Mucosa of stomach (tissue), 1 donor: ENCODE data around the gene FRY.
A peak's percentile ranks its signal among the peaks of the same experiment; 100 is the strongest.

Source experiments
- H3K27me3 ChIP-seq: one replicate; pipeline ENCODE4 v1.7.0; 2013; ENCODE audit warnings: mild to moderate bottlenecking, low read length; ENCODE audit not compliant: control insufficient read depth, insufficient read depth
- H3K36me3 ChIP-seq: one replicate; pipeline ENCODE4 v1.7.0; 2013; ENCODE audit warnings: low read length; ENCODE audit not compliant: control insufficient read depth, insufficient read depth
- H3K4me1 ChIP-seq: one replicate; pipeline ENCODE4 v1.7.0; 2013; ENCODE audit warnings: mild to moderate bottlenecking, low read length; ENCODE audit not compliant: control insufficient read depth, insufficient read depth
- H3K4me3 ChIP-seq: one replicate; pipeline ENCODE4 v1.7.0; 2013; ENCODE audit warnings: low read length
- H3K9ac ChIP-seq: one replicate; pipeline ENCODE4 v1.7.0; 2013; ENCODE audit warnings: mild to moderate bottlenecking, low read length, moderate library complexity
- H3K9me3 ChIP-seq: one replicate; pipeline ENCODE4 v1.7.0; 2013; ENCODE audit warnings: mild to moderate bottlenecking, low read length, moderate library complexity; ENCODE audit not compliant: control insufficient read depth
- donor health status: Pancreatic carcinoma.

FRY gene

DNA sequence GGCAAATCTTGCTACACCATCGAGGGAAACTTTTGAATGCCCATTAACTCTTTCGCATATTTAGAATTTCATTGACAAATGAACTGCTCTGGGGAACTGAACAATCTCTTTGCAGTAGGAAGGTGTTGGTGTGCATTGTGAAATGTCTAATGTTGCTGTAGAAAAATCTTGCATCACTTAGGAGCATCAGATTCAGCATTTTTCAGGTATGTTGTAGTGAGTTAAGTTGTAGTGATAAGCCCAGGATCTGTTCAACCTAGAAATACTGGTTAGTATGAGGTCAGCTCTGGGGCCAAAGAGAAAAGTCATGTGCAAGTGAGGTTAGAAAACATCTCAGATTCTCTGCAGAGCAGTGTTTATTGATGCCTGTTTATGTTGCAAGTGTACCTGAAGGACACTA lies 4.1 kb downstream of the FRY start:
- Histone ChIP-seq H3K27me3 (no peaks in the 10 kb centered on the region), H3K36me3 (no peaks in the 10 kb centered on the region), H3K4me1 (peaks cover 33% of the 10 kb centered on the region), H3K9me3 (no peaks in the 10 kb centered on the region), H3K4me3 (no peak overlapping the region), H3K9ac (no peak overlapping the region)

- Histone ChIP-seq H3K4me3 (no peak overlapping the region), H3K9ac (no peak overlapping the region), H3K36me3 (no peaks in the 10 kb centered on the region), H3K27me3 (no peaks in the 10 kb centered on the region), H3K9me3 (no peaks in the 10 kb centered on the region), H3K4me1 (peaks cover 31% of the 10 kb centered on the region)
Measured at GRCh38 chr13:32036126-32036695, 4.6 kb downstream of the FRY start.

DNA sequence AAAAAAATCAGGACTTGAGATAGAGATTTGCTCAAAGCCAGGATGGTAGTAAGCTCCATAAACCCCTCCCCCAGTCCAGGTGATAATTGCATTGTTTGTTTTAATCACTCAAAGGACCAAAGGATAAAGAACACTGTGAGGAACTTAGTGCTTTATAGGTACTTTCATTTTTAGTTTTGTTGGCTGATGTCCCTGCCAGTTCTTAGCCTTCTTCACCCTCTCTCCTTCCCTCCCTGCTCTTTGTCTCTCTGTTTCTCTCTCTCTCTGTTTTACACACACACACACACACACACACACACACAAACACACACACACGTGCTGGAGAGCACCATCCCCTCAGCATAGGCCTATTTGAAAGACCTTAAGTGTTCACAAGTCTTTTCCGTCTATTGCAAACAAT lies 5.2 kb downstream of the FRY start:
- H3K36me3 ChIP-seq: no peaks in the 10 kb centered on the region
- peaks cover 28% of the 10 kb centered on the region for H3K4me1 ChIP-seq
- H3K9me3 ChIP-seq: no peaks in the 10 kb centered on the region
- H3K9ac ChIP-seq: peak overlapping the region; percentile 13
- H3K27me3 ChIP-seq: no peaks in the 10 kb centered on the region
- no peak overlapping the region for H3K4me3 ChIP-seq

DNA sequence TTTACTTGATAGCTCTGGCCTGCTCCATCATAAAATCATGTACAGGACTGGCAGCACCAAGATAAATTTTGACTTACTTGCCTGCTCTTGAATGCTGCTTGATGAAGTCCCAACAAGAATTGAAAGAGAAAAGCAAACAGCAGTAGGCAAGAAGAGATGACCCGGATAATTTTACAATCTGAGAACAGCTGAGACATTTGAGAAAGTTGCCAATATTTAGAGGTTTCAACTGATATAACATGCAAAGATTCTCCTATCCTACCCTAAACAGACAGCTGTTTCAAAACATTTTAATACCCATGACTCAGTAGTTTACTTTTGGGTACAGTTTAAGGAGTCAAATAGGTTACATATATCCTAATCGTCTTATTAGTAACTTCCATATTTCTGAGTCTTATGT lies 5.9 kb downstream of the FRY start:
- Histone ChIP-seq H3K4me1 (peaks cover 27% of the 10 kb centered on the region), H3K4me3 (no peak overlapping the region), H3K27me3 (no peaks in the 10 kb centered on the region), H3K9ac (no peak overlapping the region), H3K36me3 (no peaks in the 10 kb centered on the region), H3K9me3 (no peaks in the 10 kb centered on the region)

DNA sequence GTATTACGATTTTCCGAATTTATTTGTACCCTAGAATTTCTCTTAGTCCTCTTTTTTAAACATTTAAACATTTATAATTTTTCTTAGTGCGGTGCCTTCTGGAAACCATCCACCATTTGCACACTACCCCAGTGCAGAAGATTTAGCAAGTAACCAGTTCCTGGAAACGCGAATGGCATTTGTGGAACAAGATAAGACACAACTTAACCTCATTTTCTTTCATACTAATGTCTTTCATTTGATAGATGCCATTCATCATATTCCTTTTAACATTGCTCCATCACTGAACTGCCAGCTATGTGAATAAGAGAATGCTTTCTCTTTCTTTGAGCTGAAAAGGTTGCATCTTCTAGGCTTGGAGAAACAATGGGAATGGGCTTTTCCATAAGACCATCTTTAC lies 6.8 kb downstream of the FRY start:
- no peak overlapping the region for H3K4me3 ChIP-seq
- no peaks in the 10 kb centered on the region for H3K36me3 ChIP-seq
- H3K9ac ChIP-seq: no peak overlapping the region
- peaks cover 27% of the 10 kb centered on the region for H3K4me1 ChIP-seq
- H3K27me3 ChIP-seq: no peaks in the 10 kb centered on the region
- H3K9me3 ChIP-seq: no peaks in the 10 kb centered on the region

DNA sequence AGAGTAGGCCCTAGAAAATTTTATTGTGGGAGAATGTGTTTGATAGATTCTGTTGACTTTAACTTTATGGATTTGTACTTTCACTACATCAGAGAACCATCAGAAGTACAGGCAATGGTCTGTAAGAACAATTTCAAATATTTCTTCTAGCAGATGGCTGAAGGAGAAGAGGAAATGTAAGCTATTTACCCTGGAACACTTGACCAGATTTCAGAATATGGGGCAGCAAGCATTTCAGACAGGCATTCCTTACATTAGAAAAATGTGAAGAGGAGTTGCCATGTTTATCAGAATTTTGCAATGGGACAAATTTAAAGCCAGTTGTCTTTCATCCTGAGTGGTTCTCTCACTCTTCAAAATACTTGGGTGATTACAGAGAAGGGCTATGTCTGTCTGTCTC lies 7.5 kb downstream of the FRY start:
- H3K4me1 ChIP-seq: peaks cover 20% of the 10 kb centered on the region
- no peaks in the 10 kb centered on the region for H3K27me3 ChIP-seq
- no peak overlapping the region for H3K9ac ChIP-seq
- no peak overlapping the region for H3K4me3 ChIP-seq
- no peaks in the 10 kb centered on the region for H3K9me3 ChIP-seq
- no peaks in the 10 kb centered on the region for H3K36me3 ChIP-seq

GRCh38 chr13:32039528-32039927 lies 8.0 kb downstream of the FRY start:
- Histone ChIP-seq H3K4me1 (peaks cover 19% of the 10 kb centered on the region), H3K9me3 (no peaks in the 10 kb centered on the region), H3K4me3 (no peak overlapping the region), H3K27me3 (no peaks in the 10 kb centered on the region), H3K9ac (no peak overlapping the region), H3K36me3 (no peaks in the 10 kb centered on the region)

DNA sequence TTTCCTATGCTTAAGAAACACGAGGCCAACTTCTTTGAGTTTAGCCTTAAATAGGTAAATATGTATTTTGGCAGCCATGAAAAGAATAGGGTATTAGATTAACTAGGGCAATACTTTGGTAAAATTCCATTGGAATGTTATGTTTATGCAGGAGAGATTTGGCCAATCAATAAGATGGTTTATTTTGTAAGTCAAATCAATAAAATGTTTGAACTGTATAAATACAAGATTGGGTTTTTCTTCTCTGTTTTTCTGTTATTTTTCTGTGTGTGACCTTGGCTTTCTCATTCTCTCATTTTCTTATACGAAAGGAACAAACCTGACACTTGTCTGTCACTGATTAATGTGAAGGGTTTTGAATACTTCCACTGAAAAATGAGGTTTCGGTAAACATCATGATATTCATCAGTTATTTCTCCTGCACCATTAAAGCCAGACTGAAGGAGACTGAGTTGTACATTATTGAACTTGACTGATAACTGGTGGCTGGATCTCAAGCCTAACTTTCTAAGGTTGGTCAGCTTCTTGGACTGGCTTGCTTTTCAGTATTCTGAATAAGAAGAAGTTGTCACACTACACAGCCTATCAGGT lies 8.6 kb downstream of the FRY start:
- H3K9me3 ChIP-seq: no peaks in the 10 kb centered on the region
- H3K4me3 ChIP-seq: no peak overlapping the region
- H3K36me3 ChIP-seq: no peaks in the 10 kb centered on the region
- H3K9ac ChIP-seq: no peak overlapping the region
- H3K4me1 ChIP-seq: peaks cover 19% of the 10 kb centered on the region
- H3K27me3 ChIP-seq: no peaks in the 10 kb centered on the region

DNA sequence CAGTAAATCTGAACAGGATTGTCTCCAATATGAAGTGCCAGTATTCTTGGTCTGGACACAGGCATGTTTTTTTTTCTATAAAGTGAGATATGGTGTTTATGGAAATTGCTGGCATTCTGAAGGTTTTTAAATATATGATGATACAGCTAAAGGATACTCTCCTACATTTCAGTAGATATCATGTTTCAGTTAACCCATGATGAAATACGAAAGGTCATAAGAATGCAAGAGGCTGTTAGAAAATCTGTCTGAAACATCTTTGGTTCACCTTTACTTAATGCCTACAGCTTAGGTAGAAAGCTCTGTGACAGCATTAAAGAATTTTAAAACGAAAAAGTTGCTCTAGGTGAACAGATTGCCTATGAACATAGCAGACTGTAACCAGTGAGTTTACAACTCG lies 9.1 kb downstream of the FRY start:
- H3K9me3 ChIP-seq: no peaks in the 10 kb centered on the region
- H3K27me3 ChIP-seq: no peaks in the 10 kb centered on the region
- no peaks in the 10 kb centered on the region for H3K36me3 ChIP-seq
- no peak overlapping the region for H3K9ac ChIP-seq
- no peak overlapping the region for H3K4me3 ChIP-seq
- peaks cover 19% of the 10 kb centered on the region for H3K4me1 ChIP-seq

DNA sequence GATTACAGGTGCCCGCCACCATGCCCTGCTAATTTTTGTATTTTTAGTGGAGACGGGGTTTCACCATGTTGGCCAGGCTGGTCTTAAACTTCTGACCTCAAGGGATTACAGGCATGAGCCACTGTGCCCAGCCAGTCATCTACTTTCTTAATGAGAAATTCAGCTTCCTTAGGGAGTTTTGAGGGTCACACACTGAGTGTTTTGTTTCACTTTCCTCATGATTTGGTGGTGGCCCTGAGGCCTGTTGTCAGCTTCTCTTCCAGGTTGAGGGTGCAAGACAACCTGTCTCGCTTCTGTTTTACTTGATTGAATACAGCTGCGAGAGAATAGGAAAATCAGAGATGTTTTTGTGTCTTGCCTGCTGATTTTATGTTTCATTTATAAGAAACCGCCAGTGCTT lies 9.9 kb downstream of the FRY start:
- H3K27me3 ChIP-seq: no peaks in the 10 kb centered on the region
- H3K9me3 ChIP-seq: no peaks in the 10 kb centered on the region
- peaks cover 21% of the 10 kb centered on the region for H3K4me1 ChIP-seq
- H3K36me3 ChIP-seq: no peaks in the 10 kb centered on the region
- no peak overlapping the region for H3K9ac ChIP-seq
- no peak overlapping the region for H3K4me3 ChIP-seq

DNA sequence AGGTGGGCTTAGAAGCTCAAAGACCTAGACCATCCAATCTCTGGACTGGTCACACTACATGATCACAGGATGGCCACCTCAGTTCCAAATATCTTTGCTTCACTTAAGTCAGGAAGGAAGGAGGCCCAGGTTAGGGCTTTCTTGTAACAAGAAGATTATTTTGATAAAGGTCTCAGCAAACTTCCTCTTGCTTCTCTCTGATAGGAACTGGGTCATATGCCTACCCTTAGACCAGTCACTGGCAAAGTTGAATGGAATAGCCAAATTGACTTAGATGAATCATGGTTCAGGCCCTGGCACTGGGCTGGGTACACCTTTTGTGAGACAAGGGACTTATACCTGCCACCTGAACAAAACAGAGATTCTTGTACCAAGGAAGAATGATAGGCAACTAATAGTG lies 11.0 kb downstream of the FRY start:
- peaks cover 25% of the 10 kb centered on the region for H3K4me1 ChIP-seq
- no peaks in the 10 kb centered on the region for H3K36me3 ChIP-seq
- H3K4me3 ChIP-seq: no peak overlapping the region
- no peak overlapping the region for H3K9ac ChIP-seq
- H3K9me3 ChIP-seq: no peaks in the 10 kb centered on the region
- no peaks in the 10 kb centered on the region for H3K27me3 ChIP-seq

DNA sequence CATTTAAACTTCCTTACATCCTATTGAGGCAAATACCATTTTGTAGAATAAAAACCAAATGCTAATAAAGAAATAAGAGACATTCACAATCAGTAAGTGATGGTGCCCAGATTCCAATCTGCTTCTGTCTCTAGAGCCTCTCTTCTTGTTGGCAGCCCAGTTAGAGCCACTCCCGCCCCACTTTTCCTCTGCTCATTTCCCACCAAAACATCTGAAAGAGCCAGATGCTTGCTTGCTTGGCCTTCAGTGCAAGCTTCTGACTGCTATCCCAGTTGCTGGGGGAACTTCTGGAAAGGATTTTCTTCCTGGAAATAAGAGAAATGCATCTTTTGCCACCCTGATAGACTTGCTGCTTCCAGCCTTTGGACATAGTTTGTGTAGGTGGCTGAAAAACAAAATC lies 12.9 kb downstream of the FRY start:
- Histone ChIP-seq H3K4me1 (peaks cover 43% of the 10 kb centered on the region), H3K27me3 (no peaks in the 10 kb centered on the region), H3K36me3 (no peaks in the 10 kb centered on the region), H3K4me3 (no peak overlapping the region), H3K9ac (no peak overlapping the region), H3K9me3 (no peaks in the 10 kb centered on the region)

- Histone ChIP-seq H3K27me3 (no peaks in the 10 kb centered on the region), H3K9me3 (no peaks in the 10 kb centered on the region), H3K9ac (no peak overlapping the region), H3K4me3 (no peak overlapping the region), H3K4me1 (peaks cover 43% of the 10 kb centered on the region), H3K36me3 (no peaks in the 10 kb centered on the region)
Measured at GRCh38 chr13:32045537-32045936, 14.0 kb downstream of the FRY start.
